CD4-positive, alpha-beta T cell treated with Interleukin-1 beta for 1 hour (primary cell): ENCODE measurements around the gene HLA-E.
"Not testable (repeated sequence)": the region's sequence is repeated elsewhere in the genome, so short reads cannot be mapped to it uniquely, and the experiment has no call there.

Experiments used
- DNase-seq, 2 donors: peaks; one replicate each; pipeline ENCODE4 v3.0.0-alpha.2; 2020 to 2022

HLA-E gene

GRCh38 chr6:30489081-30490025 is at the start of gene HLA-E:
TSS of gene HLA-E (plus strand) at chr6:30489509. CDS start at chr6:30489532, 23 bp downstream.
- peak; percentile 98 for DNase-seq

- no peak for DNase-seq
Observed at GRCh38 chr6:30441171-30441570, 48.1 kb upstream of the HLA-E start.

GRCh38 chr6:30443657-30444450 is 45.5 kb upstream of the HLA-E start:
- DNase-seq = no peak

GRCh38 chr6:30444451-30444742 is 44.9 kb upstream of the HLA-E start:
- no peak for DNase-seq

GRCh38 chr6:30446259-30446658 is 43.0 kb upstream of the HLA-E start:
- DNase-seq = no peak

- DNase-seq = no peak
Observed at GRCh38 chr6:30447237-30447636, 42.1 kb upstream of the HLA-E start.

GRCh38 chr6:30450548-30450908 is 38.8 kb upstream of the HLA-E start:
- DNase-seq = no peak

- DNase-seq = peak; percentile 58 to 69
Observed at GRCh38 chr6:30450909-30451841, 38.1 kb upstream of the HLA-E start.

- no peak for DNase-seq
Observed at GRCh38 chr6:30452736-30453507, 36.4 kb upstream of the HLA-E start.

GRCh38 chr6:30453508-30454116 is 35.7 kb upstream of the HLA-E start:
- peak; percentile 85 to 86 for DNase-seq

- DNase-seq = no peak
Observed at GRCh38 chr6:30459145-30459544, 30.2 kb upstream of the HLA-E start.

GRCh38 chr6:30461055-30461454 is 28.3 kb upstream of the HLA-E start:
- no peak for DNase-seq

GRCh38 chr6:30462482-30462881 is 26.8 kb upstream of the HLA-E start:
- no peak for DNase-seq

- no peak for DNase-seq
Observed at GRCh38 chr6:30463242-30463641, 26.1 kb upstream of the HLA-E start.

GRCh38 chr6:30463651-30464618 is 25.4 kb upstream of the HLA-E start:
- peak; percentile 74 to 76 for DNase-seq

- no peak for DNase-seq
Observed at GRCh38 chr6:30465595-30466306, 23.6 kb upstream of the HLA-E start.

- no peak for DNase-seq
Observed at GRCh38 chr6:30470968-30471367, 18.3 kb upstream of the HLA-E start.

- not testable (repeated sequence) for DNase-seq
Observed at GRCh38 chr6:30475116-30475515, 14.2 kb upstream of the HLA-E start.

- peak; percentile 65 to 78 for DNase-seq
Observed at GRCh38 chr6:30480536-30481156, 8.7 kb upstream of the HLA-E start.
